IMR-90 (cell line): ENCODE results near the gene DMAC2. TPM values are rescaled to one million over a fixed set of nuclear protein-coding genes. Genes with fewer than 3 reads are reported as not detected.

Experiments used
- ATAC-seq: fragments of 200-7000 bp; cut with Tn5 transposase; 2 replicates; pipeline ENCODE4 v1.9.1; 2020; ENCODE audit warnings: low read depth, mild to moderate bottlenecking, moderate library complexity
- BruUV-seq: library from RNA; stranded (reverse); fragments of 400-500 nt; replicated peaks from 2 replicates; lab custom pipeline; 2021; lab: Mats Ljungman, UMichigan
- CTCF ChIA-PET: fragments of 300-600 bp; formaldehyde crosslinking; extraction: SDS; loops from one replicate; lab custom pipeline; 2021; ENCODE audit warnings: antibody characterized with exemption; lab: Yijun Ruan, JAX
- POLR2A ChIA-PET: fragments of 300-600 bp; sonication (Branson Sonifier 250); formaldehyde crosslinking; loops from one replicate; lab custom pipeline; 2022; ENCODE audit warnings: antibody characterized with exemption; ENCODE audit not compliant: unreplicated experiment; lab: Charles Lee
- DNase-seq: peaks from one replicate; pipeline ENCODE4 v3.0.0; 2013
- H2AFZ ChIP-seq: replicated peaks from 2 replicates; pipeline ENCODE3; 2013; ENCODE audit warnings: low read length, mild to moderate bottlenecking; ENCODE audit not compliant: poor library complexity
- H2AK5ac ChIP-seq: 2 replicates; pipeline ENCODE4 v1.6.1; 2013; ENCODE audit warnings: low read depth, low read length, inconsistent platforms
- H2AK9ac ChIP-seq: replicated peaks from 2 replicates; pipeline ENCODE3; 2013; ENCODE audit warnings: mild to moderate bottlenecking, low read depth, low read length, moderate library complexity; ENCODE audit not compliant: poor library complexity
- H2BK120ac ChIP-seq: 2 replicates; pipeline ENCODE4 v1.6.1; 2013; ENCODE audit warnings: low read depth, low read length, inconsistent platforms
- H2BK15ac ChIP-seq: 3 replicates; pipeline ENCODE4 v1.6.1; 2013; ENCODE audit warnings: low read depth, low read length, inconsistent platforms
- H2BK20ac ChIP-seq: 2 replicates; pipeline ENCODE4 v1.6.1; 2013; ENCODE audit warnings: low read depth, mild to moderate bottlenecking, inconsistent platforms, low read length, moderate library complexity
- H2BK5ac ChIP-seq: 2 replicates; pipeline ENCODE4 v1.6.1; 2013; ENCODE audit warnings: mild to moderate bottlenecking, low read depth, low read length, inconsistent platforms; ENCODE audit not compliant: poor library complexity, severe bottlenecking
- H3K14ac ChIP-seq: replicated peaks from 2 replicates; pipeline ENCODE4 v1.6.1; 2013; ENCODE audit warnings: low read depth, low read length, inconsistent platforms
- H3K18ac ChIP-seq: 2 replicates; pipeline ENCODE4 v1.6.1; 2013; ENCODE audit warnings: low read depth, low read length, control low read depth
- H3K23ac ChIP-seq: 2 replicates; pipeline ENCODE4 v1.6.1; 2013; ENCODE audit warnings: low read depth, low read length, inconsistent platforms
- H3K27ac ChIP-seq: 2 replicates; pipeline ENCODE4 v1.5.1; 2013; ENCODE audit warnings: mild to moderate bottlenecking, control low read depth, low read length; ENCODE audit not compliant: insufficient read depth
- H3K27me3 ChIP-seq: 2 replicates; pipeline ENCODE4 v1.6.1; 2013; ENCODE audit warnings: low read length; ENCODE audit not compliant: control insufficient read depth, insufficient read depth
- H3K36me3 ChIP-seq: 2 replicates; pipeline ENCODE4 v1.6.1; 2013; ENCODE audit warnings: low read length, mixed read lengths; ENCODE audit not compliant: control insufficient read depth, insufficient read depth
- H3K4ac ChIP-seq: 2 replicates; pipeline ENCODE4 v1.6.1; 2013; ENCODE audit warnings: low read depth, low read length, inconsistent platforms
- H3K4me1 ChIP-seq: 2 replicates; pipeline ENCODE4 v1.6.1; 2013; ENCODE audit warnings: low read length, mixed read lengths; ENCODE audit not compliant: control insufficient read depth, insufficient read depth
- H3K4me2 ChIP-seq: 2 replicates; pipeline ENCODE4 v1.6.1; 2013; ENCODE audit warnings: low read depth, mild to moderate bottlenecking, control low read depth, low read length, moderate library complexity
- H3K4me3 ChIP-seq: 2 replicates; pipeline ENCODE4 v1.5.1; 2013; ENCODE audit warnings: low read depth, mild to moderate bottlenecking, control low read depth, low read length, moderate library complexity; ENCODE audit not compliant: insufficient read depth
- H3K56ac ChIP-seq: 2 replicates; pipeline ENCODE4 v1.6.1; 2013; ENCODE audit warnings: low read length, inconsistent platforms; ENCODE audit not compliant: insufficient read depth; ENCODE audit errors: extremely low read depth
- H3K79me1 ChIP-seq, 2 experiments: 2 replicates each; pipeline ENCODE4 v1.6.1; 2013; ENCODE audit warnings: low read length in 2 of 2, inconsistent platforms in 1 of 2, low read depth in 1 of 2
- H3K9ac ChIP-seq: 2 replicates; pipeline ENCODE4 v1.6.1; 2013; ENCODE audit warnings: low read depth, low read length, control low read depth
- H3K9me1 ChIP-seq: 2 replicates; pipeline ENCODE4 v1.6.1; 2013; ENCODE audit warnings: low read length, inconsistent platforms; ENCODE audit not compliant: insufficient read depth
- H3K9me3 ChIP-seq: 2 replicates; pipeline ENCODE4 v1.6.1; 2013; ENCODE audit warnings: low read length; ENCODE audit not compliant: control insufficient read depth, insufficient read depth
- H4K20me1 ChIP-seq: 2 replicates; pipeline ENCODE4 v1.6.1; 2013; ENCODE audit warnings: low read length, inconsistent platforms; ENCODE audit not compliant: insufficient read depth
- H4K5ac ChIP-seq: 2 replicates; pipeline ENCODE4 v1.6.1; 2013; ENCODE audit warnings: mild to moderate bottlenecking, low read depth, low read length, control low read depth
- H4K8ac ChIP-seq, 2 experiments: 2 replicates each; pipeline ENCODE4 v1.6.1; 2013; ENCODE audit warnings: low read depth in 2 of 2, low read length in 2 of 2, control low read depth in 1 of 2, inconsistent platforms in 1 of 2
- H4K91ac ChIP-seq: 2 replicates; pipeline ENCODE4 v1.6.1; 2013; ENCODE audit warnings: low read depth, low read length, inconsistent platforms; ENCODE audit not compliant: insufficient read depth
- CTCF ChIP-seq: conservative IDR thresholded peaks from 2 replicates; pipeline ENCODE4 v1.5.1; 2012; ENCODE audit warnings: mild to moderate bottlenecking, low read depth, low read length, improper control_type of control experiment
- NFE2L2 ChIP-seq: fragments of 150-350 bp; IDR thresholded peaks from 2 replicates; pipeline ENCODE4 v1.6.1; 2016; ENCODE audit warnings: low read depth, mild to moderate bottlenecking, low read length
- RAD21 ChIP-seq: IDR thresholded peaks from 2 replicates; pipeline ENCODE4 v1.6.1; 2012; ENCODE audit warnings: low read length, improper control_type of control experiment
- RCOR1 ChIP-seq: IDR thresholded peaks from 2 replicates; pipeline ENCODE4 v1.6.1; 2012; ENCODE audit warnings: mild to moderate bottlenecking, low read length, improper control_type of control experiment; ENCODE audit not compliant: insufficient replicate concordance
- USF2 ChIP-seq: fragments of 150-350 bp; IDR thresholded peaks from 2 replicates; pipeline ENCODE4 v1.6.1; 2017; ENCODE audit warnings: mild to moderate bottlenecking, antibody characterized with exemption, low read length, low read depth
- WGBS, 2 experiments: methylation state at CpG; one replicate each; pipeline versions ENCODE4 v1.1.5 to v1.1.7; 2013; ENCODE audit warnings: missing lambda C conversion rate in 2 of 2; ENCODE audit not compliant: insufficient read length in 1 of 2; ENCODE audit errors: extremely low coverage in 2 of 2; 5-methylcytosine and 5-hydroxymethylcytosine counted together
- dilution Hi-C: fragments of 300-500 bp; cut with HindIII; formaldehyde crosslinking; loops from one replicate; pipeline ENCODE4 v1.14.3; 2018; ENCODE audit warnings: low sequenced_read_pairs; ENCODE audit not compliant: unreplicated experiment
- in situ Hi-C: fragments of 300-500 bp; cut with MboI; formaldehyde crosslinking; loops from 3 replicates; pipeline ENCODE4 v1.14.3; 2019; ENCODE audit warnings: low sequenced_read_pairs, inconsistent platforms, mixed read lengths
- intact Hi-C: fragments of 100-400 bp; cut with micrococcal nuclease; formaldehyde crosslinking; loops from 2 replicates; pipeline ENCODE4 v1.10.0; 2022
- polyA plus RNA-seq, 3 experiments: library from polyadenylated mRNA; depleted of rRNA; stranded (reverse); fragments of >200 nt; gene quantifications; 2 replicates each; pipeline ENCODE4 v1.2.3, GENCODE V29; 2012; ENCODE audit warnings: low replicate concordance in 1 of 3
- total RNA-seq: library from RNA; depleted of rRNA; stranded (reverse); fragments of >200 nt; gene quantifications from 2 replicates; pipeline ENCODE4 v1.2.3, GENCODE V29; 2012

DMAC2 gene
- total and polyA plus RNA-seq, 2 of the 4 experiments (the other 2 are of a cell fraction): 52.5 to 72.2 TPM

- no peaks in the 10 kb centered on the region for H4K20me1 ChIP-seq
- CTCF ChIA-PET: no interaction called here
Measured at GRCh38 chr19:41422456-41422855, 17.3 kb downstream of the DMAC2 start.

More at GRCh38 chr19:41422456-41422855, 17.3 kb downstream of the DMAC2 start:
- DNase-seq (no peak), ATAC-seq (no peak)
- H2AFZ ChIP-seq: no peak overlapping the region
- H3K14ac ChIP-seq: no peak overlapping the region
- no peak overlapping the region for H2BK20ac ChIP-seq
- H3K9ac ChIP-seq: no peak overlapping the region
- H3K36me3 ChIP-seq: peaks cover 48% of the 10 kb centered on the region
- no peak overlapping the region for H3K4me3 ChIP-seq
- no peak overlapping the region for H3K27ac ChIP-seq
- no peaks in the 10 kb centered on the region; the same call in 1 of the 2 replicates for H3K9me1 ChIP-seq
- no peak overlapping the region for H3K18ac ChIP-seq
- no TSS peak for BruUV-seq
- dilution Hi-C loops (no loop called here), in situ Hi-C loops (no loop called here), intact Hi-C loops (loop anchor here (10.0 kb wide), 1 partner anchor 218 kb away; no protein-coding TSS in a partner anchor)
- no peak overlapping the region for H3K4ac ChIP-seq
- no peak overlapping the region for H3K4me2 ChIP-seq
- WGBS, 2 experiments: 73% methylated on average over 11 of the region's 18 CpGs; no CpG with 5 or more reads in 1 of the 2 experiments
- no peak overlapping the region for H2BK120ac ChIP-seq
- POLR2A ChIA-PET: no interaction called here
- no peak overlapping the region for H4K91ac ChIP-seq
- H2AK5ac ChIP-seq: no peak overlapping the region
- H3K9me3 ChIP-seq: no peaks in the 10 kb centered on the region
- no peaks in the 10 kb centered on the region for H3K79me1 ChIP-seq
- TF ChIP-seq RCOR1: no peak
- TF ChIP-seq USF2: no peak
- TF ChIP-seq RAD21: no peak
- TF ChIP-seq NFE2L2: no peak
- TF ChIP-seq CTCF: no peak
- no peak overlapping the region for H2BK15ac ChIP-seq
- H2AK9ac ChIP-seq: no peak overlapping the region
- H3K23ac ChIP-seq: no peak overlapping the region
- no peak overlapping the region for H3K56ac ChIP-seq
- H4K5ac ChIP-seq: no peak overlapping the region
- no peaks in the 10 kb centered on the region for H3K27me3 ChIP-seq
- H4K8ac ChIP-seq: no peak overlapping the region
- H3K4me1 ChIP-seq: peaks cover 5% of the 10 kb centered on the region; the same call in 1 of the 2 replicates
- H2BK5ac ChIP-seq: no peak overlapping the region
